GM12864 (cell line): ENCODE data around the gene TAMALIN.
A peak's percentile ranks its signal among the peaks of the same experiment; 100 is the strongest.

Experiments used
- DNase-seq: peaks from one replicate; pipeline ENCODE4 v3.0.0-alpha.2; 2011; ENCODE audit warnings: low read depth
- H3K4me3 ChIP-seq: 2 replicates; pipeline ENCODE4 v1.5.1; 2011; ENCODE audit warnings: mild to moderate bottlenecking, low read depth, low read length, control low read depth
- TF ChIP-seq, protein P1 (sequence below): IDR thresholded peaks from 2 replicates; pipeline ENCODE4 v1.5.1; 2011; ENCODE audit warnings: low read depth, mild to moderate bottlenecking, moderate library complexity, low read length, control low read depth, inconsistent platforms; ENCODE audit errors: missing control alignments

TAMALIN gene

DNA sequence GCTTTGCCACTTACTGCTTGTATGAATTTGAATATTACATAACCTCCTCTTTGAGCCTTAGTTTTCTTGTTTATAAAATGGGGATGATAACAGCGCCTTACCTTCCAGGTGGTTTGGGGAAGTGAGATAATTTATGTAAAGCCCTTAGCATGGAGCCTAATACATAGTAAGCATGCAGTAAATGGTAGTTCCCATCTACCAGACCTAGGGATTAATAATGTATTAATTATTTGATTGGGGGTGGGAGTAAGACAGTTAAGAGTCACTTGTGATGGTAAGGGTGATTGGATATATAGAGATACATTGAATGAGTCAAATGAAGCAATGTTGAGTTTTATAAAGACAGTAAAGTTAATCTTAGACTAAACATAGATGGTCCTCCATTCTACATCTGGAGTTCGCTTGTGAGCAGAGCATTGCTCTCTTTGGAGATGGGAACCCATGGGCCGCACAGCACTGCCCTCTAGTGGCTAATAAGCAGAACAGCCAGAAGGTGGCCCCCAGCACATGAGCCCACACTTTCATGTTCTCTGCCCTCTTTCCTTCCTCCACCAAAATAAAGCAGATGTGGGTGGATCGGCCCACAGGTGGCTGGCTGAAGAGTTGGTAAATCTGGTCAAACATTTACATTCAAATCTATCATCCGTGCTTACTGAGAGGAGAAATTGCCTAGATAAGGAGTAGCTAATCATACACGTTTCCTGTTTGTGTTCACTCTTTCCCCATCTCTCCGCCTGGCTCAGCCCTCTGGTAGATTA, 26.5 kb upstream of the TAMALIN start:
- no peak for DNase-seq
- TF ChIP-seq, protein P1, sequence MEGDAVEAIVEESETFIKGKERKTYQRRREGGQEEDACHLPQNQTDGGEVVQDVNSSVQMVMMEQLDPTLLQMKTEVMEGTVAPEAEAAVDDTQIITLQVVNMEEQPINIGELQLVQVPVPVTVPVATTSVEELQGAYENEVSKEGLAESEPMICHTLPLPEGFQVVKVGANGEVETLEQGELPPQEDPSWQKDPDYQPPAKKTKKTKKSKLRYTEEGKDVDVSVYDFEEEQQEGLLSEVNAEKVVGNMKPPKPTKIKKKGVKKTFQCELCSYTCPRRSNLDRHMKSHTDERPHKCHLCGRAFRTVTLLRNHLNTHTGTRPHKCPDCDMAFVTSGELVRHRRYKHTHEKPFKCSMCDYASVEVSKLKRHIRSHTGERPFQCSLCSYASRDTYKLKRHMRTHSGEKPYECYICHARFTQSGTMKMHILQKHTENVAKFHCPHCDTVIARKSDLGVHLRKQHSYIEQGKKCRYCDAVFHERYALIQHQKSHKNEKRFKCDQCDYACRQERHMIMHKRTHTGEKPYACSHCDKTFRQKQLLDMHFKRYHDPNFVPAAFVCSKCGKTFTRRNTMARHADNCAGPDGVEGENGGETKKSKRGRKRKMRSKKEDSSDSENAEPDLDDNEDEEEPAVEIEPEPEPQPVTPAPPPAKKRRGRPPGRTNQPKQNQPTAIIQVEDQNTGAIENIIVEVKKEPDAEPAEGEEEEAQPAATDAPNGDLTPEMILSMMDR = peak; percentile 97
- no peak overlapping the region for H3K4me3 ChIP-seq

DNA sequence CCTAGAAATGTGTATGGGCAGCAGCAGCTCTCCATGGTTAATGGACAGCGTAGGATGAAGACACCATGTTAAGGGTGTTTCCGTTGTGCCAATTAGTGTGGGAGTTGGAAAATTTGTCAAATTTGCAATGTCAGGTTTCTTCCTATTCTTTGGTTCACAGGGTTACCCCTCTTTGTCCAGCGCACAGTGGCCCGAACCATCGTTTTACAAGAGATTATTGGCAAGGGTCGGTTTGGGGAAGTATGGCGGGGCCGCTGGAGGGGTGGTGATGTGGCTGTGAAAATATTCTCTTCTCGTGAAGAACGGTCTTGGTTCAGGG, 26.0 kb upstream of the TAMALIN start:
- TF ChIP-seq, protein P1 = no peak
- DNase-seq = no peak
- no peak overlapping the region for H3K4me3 ChIP-seq

DNA sequence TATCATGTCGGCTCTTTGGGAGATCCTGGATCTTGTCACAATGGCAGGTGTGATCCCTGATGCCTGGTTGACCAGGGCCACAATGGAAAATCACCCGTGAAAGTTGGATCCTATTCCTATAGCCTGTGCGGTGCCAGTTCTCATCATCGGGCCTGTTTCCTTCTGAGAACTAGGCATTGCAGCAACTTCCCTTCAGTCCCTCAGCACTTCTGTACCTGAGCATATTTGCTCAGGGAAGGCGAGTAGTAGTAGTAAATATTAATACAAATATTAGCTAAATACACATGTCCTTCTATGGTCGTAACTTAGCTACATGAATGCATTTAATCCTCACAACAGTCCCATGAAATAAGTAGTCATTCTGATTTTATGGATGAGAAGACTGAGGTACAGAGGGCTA, 22.1 kb upstream of the TAMALIN start:
- no peak for DNase-seq
- TF ChIP-seq, protein P1 = no peak
- no peak overlapping the region for H3K4me3 ChIP-seq

DNA sequence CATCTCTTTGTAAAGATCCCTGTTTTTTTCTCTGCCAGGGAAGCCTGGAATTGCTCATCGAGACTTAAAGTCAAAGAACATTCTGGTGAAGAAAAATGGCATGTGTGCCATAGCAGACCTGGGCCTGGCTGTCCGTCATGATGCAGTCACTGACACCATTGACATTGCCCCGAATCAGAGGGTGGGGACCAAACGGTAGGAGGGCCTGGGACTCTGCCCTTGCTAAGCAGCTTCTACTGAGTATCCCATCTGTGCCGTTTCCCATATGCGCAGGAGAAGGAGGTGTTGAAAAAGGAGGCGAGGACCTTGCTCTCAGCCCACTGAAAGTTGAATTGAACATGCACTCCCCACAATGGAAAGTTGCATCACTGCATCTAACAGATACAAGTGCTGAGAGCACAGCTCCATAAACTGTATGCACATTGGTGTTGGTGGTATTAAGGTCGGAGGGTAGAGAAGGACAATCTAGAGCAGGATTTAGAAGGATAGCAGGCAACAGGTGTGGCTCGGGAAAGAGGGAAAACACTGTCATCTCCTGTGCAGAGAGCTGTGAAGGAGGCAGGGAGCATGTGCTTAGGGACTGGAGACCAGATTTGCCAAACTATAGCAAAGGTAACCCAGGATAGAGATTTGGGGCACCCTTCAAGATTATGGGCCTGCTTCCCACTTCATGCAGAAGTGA, 21.5 kb upstream of the TAMALIN start:
- no peak for DNase-seq
- TF ChIP-seq, protein P1 = no peak
- H3K4me3 ChIP-seq = no peak overlapping the region

DNA sequence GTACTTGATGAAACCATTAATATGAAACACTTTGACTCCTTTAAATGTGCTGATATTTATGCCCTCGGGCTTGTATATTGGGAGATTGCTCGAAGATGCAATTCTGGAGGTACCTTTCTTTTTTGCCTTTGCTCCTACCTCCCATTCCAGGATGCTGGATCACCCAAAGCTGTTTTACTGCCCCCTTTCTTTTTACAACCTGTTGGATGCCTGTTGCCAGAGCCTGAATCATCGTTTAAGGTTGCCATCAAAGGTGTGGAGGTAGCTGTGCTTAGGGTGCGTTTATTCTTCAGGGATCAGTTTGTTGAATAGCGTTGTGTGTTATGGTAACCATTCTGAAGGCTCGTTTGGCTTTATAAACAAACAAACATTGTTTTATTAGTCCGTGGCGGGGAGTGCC, 19.9 kb upstream of the TAMALIN start:
- DNase-seq = no peak
- TF ChIP-seq, protein P1 = no peak
- no peak overlapping the region for H3K4me3 ChIP-seq

DNA sequence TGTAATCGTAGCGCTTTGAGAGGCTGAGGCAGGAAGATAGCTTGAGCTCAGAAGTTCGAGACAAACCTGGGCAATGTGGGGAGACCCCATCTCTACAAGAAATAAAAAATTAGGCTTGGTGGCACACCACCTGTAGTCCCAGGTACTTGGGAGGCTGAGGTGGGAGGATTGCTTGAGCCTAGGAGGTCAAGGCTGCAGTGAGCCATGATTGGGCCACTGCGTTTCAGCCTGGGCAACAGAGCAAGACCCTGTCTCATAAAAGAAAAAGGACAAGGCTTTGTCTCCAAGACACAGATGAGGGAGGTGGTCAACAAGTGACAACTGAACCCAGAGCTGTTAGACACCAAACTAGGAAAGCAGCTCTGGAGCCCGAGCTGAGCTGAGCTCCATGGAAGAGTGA, 14.5 kb upstream of the TAMALIN start:
- DNase-seq = no peak
- TF ChIP-seq, protein P1 = no peak
- no peak overlapping the region for H3K4me3 ChIP-seq

DNA sequence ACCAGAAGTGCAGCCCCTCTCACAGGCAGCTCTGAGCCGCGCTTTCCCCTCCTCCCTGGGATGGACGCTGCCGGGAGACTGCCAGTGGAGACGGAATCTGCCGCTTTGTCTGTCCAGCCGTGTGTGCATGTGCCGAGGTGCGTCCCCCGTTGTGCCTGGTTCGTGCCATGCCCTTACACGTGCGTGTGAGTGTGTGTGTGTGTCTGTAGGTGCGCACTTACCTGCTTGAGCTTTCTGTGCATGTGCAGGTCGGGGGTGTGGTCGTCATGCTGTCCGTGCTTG, 12.3 kb upstream of the TAMALIN start:
- no peak overlapping the region for H3K4me3 ChIP-seq
- DNase-seq = no peak
- TF ChIP-seq, protein P1 = no peak
